K562 (cell line): ENCODE results near the gene GAB2. TPM values are rescaled to one million over a fixed set of nuclear protein-coding genes. Genes with fewer than 3 reads are reported as not detected.
A peak's percentile ranks its signal among the peaks of the same experiment; 100 is the strongest.

ENCODE experiments used
- ELF2 ChIP-seq: fragments of 250-450 bp; sonication (Bioruptor Pico); IDR thresholded peaks from 2 replicates; pipeline ENCODE4 v1.5.0; 2021; ENCODE audit warnings: mild to moderate bottlenecking
- HNRNPLL ChIP-seq: fragments of 200-400 bp; formaldehyde crosslinking; IDR thresholded peaks from 2 replicates; pipeline ENCODE4 v1.6.1; 2017; ENCODE audit warnings: low read length, low read depth, mild to moderate bottlenecking; ENCODE audit not compliant: poor library complexity, severe bottlenecking
- KDM5B ChIP-seq: fragments of 200-600 bp; sonication (generic); IDR thresholded peaks from 2 replicates; pipeline ENCODE4 v1.6.1; 2012; ENCODE audit warnings: low read depth, mild to moderate bottlenecking, moderate library complexity, low read length, control low read depth, inconsistent platforms; ENCODE audit not compliant: insufficient replicate concordance
- KLF13 ChIP-seq: fragments of 450-650 bp; IDR thresholded peaks from 2 replicates; pipeline ENCODE4 v1.6.1; 2016; ENCODE audit warnings: missing genetic modification characterization, low read depth, mild to moderate bottlenecking, missing compliant biosample characterization, moderate library complexity, borderline replicate concordance
- MXI1 ChIP-seq: IDR thresholded peaks from 2 replicates; pipeline ENCODE4 v1.6.1; 2011; ENCODE audit warnings: low read depth, mild to moderate bottlenecking, improper control_type of control experiment, low read length
- PML ChIP-seq: IDR thresholded peaks from 2 replicates; pipeline ENCODE4 v1.6.1; 2012; ENCODE audit warnings: low read length, inconsistent platforms
- RBM25 ChIP-seq: fragments of 200-400 bp; formaldehyde crosslinking; IDR thresholded peaks from 2 replicates; pipeline ENCODE4 v1.6.1; 2018; ENCODE audit warnings: low read length, low read depth, moderate library complexity; ENCODE audit not compliant: severe bottlenecking
- polyA plus RNA-seq, 8 experiments: library from polyadenylated mRNA; depleted of rRNA in 4 of 8; stranded (reverse) in 5 of 8; unstranded in 3 of 8; fragments of >200 nt; fragmentation: Nextera tagmentation in 2 of 8; fragmentation: Illumina TruSeq in 1 of 8; extraction: Ambion mirVana in 2 of 8; extraction: Trizol in 1 of 8; gene quantifications; 2 replicates each; pipeline versions ENCODE4 v1.2.1 to v1.2.3, GENCODE V29; 2011 to 2014; ENCODE audit warnings: inconsistent platforms in 1 of 8, missing spikeins in 1 of 8
- total RNA-seq, 7 experiments: library from RNA; depleted of rRNA in 6 of 7; stranded (reverse); fragments of >200 nt in 6 of 7; fragmentation: Illumina TruSeq in 2 of 7; extraction: Trizol in 2 of 7; gene quantifications; 2 replicates each; pipeline versions ENCODE4 v1.2.1 to v1.2.3, GENCODE V29; 2011 to 2021; ENCODE audit warnings: low replicate concordance in 1 of 7
- TF ChIP-seq, protein P1 (sequence below), 2 experiments: fragments of 450-650 bp; formaldehyde crosslinking in 1 of 2; IDR thresholded peaks; 2 replicates each; pipeline versions ENCODE4 v1.4.0 to v1.6.1; 2014 to 2020; ENCODE audit warnings: mild to moderate bottlenecking in 2 of 2, borderline replicate concordance in 1 of 2, low read depth in 1 of 2
- TF ChIP-seq, protein P2 (sequence below): sonication (generic); formaldehyde crosslinking; IDR thresholded peaks from 2 replicates; pipeline ENCODE4 v1.8.1; 2023; ENCODE audit warnings: mild to moderate bottlenecking, missing genetic modification reagents
- TF ChIP-seq, protein P3 (sequence below): fragments of 250-450 bp; sonication (Bioruptor Pico); IDR thresholded peaks from 2 replicates; pipeline ENCODE4 v1.5.0; 2020; ENCODE audit warnings: mild to moderate bottlenecking, borderline replicate concordance

GAB2 gene
- total and polyA plus RNA-seq, 9 of the 15 experiments (the other 6 are each of a cell fraction or from before 2014, with no cell fraction given), result 2.3 to 35.2 (median 16.1) TPM

DNA sequence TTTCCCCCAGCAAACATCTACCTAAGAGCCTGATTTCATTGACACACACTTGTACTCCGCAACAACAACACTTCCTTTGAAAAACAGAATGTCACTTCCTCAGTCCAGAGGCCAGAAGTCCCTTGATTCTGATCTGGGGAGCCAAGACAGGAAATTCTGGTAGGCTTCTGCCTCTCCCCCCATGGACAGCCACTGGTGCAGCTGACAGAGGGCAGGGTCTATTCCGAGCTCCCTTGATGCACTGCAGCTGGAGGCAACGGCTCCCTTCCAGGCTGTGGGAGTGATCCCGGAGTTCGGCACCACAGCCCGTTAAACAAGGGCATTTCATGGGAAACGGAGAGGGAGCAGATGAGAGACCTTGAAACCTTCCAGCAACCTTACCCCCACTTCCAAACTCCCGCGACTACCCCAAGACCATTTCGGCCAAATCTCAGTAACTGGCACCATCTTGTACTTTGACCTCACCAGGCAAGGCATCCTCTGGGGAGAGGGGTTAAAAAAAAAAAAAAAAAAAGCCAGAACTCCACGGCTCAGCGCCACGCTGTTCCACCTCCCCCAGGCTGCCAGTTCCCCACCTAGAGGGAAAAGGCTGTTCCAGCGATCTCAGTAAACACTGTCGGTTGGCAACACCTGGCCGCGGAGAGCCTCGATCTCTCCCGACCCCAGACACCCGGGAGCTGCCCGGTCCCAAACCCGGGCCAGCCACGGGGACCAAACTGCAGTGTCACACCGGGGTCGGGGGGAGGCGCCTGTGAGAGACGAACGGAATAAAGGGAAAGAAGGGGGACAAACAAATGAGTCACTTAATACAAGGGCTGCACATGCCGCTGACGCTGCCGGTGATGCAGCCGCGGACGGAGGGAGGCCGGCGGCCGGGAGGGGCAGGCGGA lies 1.1 kb downstream of the GAB2 start (continued):
- TF ChIP-seq, protein P1, sequence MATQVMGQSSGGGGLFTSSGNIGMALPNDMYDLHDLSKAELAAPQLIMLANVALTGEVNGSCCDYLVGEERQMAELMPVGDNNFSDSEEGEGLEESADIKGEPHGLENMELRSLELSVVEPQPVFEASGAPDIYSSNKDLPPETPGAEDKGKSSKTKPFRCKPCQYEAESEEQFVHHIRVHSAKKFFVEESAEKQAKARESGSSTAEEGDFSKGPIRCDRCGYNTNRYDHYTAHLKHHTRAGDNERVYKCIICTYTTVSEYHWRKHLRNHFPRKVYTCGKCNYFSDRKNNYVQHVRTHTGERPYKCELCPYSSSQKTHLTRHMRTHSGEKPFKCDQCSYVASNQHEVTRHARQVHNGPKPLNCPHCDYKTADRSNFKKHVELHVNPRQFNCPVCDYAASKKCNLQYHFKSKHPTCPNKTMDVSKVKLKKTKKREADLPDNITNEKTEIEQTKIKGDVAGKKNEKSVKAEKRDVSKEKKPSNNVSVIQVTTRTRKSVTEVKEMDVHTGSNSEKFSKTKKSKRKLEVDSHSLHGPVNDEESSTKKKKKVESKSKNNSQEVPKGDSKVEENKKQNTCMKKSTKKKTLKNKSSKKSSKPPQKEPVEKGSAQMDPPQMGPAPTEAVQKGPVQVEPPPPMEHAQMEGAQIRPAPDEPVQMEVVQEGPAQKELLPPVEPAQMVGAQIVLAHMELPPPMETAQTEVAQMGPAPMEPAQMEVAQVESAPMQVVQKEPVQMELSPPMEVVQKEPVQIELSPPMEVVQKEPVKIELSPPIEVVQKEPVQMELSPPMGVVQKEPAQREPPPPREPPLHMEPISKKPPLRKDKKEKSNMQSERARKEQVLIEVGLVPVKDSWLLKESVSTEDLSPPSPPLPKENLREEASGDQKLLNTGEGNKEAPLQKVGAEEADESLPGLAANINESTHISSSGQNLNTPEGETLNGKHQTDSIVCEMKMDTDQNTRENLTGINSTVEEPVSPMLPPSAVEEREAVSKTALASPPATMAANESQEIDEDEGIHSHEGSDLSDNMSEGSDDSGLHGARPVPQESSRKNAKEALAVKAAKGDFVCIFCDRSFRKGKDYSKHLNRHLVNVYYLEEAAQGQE (IDR thresholded peaks at IDR 0.05; ENCODE audit: borderline replicate concordance), result peak; percentile 42; the same call in 1 of the 2 replicates
- TF ChIP-seq, protein P1 (CRISPR knock-in tag; IDR thresholded peaks at IDR 0.05; ENCODE audit: low read depth), result no peak
- TF ChIP-seq KDM5B (peak; percentile 58), PML (peak; percentile 45), KLF13 (no peak), MXI1 (no peak; the same call in 1 of the 2 replicates), ELF2 (no peak), HNRNPLL (peak; percentile 56), RBM25 (no peak)
- TF ChIP-seq, protein P2, sequence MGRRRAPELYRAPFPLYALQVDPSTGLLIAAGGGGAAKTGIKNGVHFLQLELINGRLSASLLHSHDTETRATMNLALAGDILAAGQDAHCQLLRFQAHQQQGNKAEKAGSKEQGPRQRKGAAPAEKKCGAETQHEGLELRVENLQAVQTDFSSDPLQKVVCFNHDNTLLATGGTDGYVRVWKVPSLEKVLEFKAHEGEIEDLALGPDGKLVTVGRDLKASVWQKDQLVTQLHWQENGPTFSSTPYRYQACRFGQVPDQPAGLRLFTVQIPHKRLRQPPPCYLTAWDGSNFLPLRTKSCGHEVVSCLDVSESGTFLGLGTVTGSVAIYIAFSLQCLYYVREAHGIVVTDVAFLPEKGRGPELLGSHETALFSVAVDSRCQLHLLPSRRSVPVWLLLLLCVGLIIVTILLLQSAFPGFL (CRISPR knock-in tag), result no peak
- TF ChIP-seq, protein P3, sequence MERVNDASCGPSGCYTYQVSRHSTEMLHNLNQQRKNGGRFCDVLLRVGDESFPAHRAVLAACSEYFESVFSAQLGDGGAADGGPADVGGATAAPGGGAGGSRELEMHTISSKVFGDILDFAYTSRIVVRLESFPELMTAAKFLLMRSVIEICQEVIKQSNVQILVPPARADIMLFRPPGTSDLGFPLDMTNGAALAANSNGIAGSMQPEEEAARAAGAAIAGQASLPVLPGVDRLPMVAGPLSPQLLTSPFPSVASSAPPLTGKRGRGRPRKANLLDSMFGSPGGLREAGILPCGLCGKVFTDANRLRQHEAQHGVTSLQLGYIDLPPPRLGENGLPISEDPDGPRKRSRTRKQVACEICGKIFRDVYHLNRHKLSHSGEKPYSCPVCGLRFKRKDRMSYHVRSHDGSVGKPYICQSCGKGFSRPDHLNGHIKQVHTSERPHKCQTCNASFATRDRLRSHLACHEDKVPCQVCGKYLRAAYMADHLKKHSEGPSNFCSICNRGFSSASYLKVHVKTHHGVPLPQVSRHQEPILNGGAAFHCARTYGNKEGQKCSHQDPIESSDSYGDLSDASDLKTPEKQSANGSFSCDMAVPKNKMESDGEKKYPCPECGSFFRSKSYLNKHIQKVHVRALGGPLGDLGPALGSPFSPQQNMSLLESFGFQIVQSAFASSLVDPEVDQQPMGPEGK, result no peak
